GM21367 (cell line): Measurements from ENCODE around the gene ZMYND15.

ENCODE experiments used
- ATAC-seq: cut with Tn5 transposase; IDR thresholded peaks from one replicate; pipeline ENCODE4 v1.9.1; 2021; ENCODE audit not compliant: unreplicated experiment

ZMYND15 gene

GRCh38 chr17:4715063-4715744 lies 24.4 kb upstream of the ZMYND15 start:
- no peak for ATAC-seq

GRCh38 chr17:4716081-4716480 lies 23.6 kb upstream of the ZMYND15 start:
- ATAC-seq, result no peak

GRCh38 chr17:4717791-4718190 lies 21.8 kb upstream of the ZMYND15 start:
- no peak for ATAC-seq

GRCh38 chr17:4718276-4718675 lies 21.4 kb upstream of the ZMYND15 start:
- no peak for ATAC-seq

- ATAC-seq, result no peak
These were observed 20.5 kb upstream of the ZMYND15 start for GRCh38 chr17:4719146-4719545.

GRCh38 chr17:4719684-4720221 lies 19.9 kb upstream of the ZMYND15 start:
- no peak for ATAC-seq

GRCh38 chr17:4720787-4721186 lies 18.8 kb upstream of the ZMYND15 start:
- ATAC-seq, result no peak

- ATAC-seq, result no peak
These were observed 18.2 kb upstream of the ZMYND15 start for GRCh38 chr17:4721203-4722135.

DNA sequence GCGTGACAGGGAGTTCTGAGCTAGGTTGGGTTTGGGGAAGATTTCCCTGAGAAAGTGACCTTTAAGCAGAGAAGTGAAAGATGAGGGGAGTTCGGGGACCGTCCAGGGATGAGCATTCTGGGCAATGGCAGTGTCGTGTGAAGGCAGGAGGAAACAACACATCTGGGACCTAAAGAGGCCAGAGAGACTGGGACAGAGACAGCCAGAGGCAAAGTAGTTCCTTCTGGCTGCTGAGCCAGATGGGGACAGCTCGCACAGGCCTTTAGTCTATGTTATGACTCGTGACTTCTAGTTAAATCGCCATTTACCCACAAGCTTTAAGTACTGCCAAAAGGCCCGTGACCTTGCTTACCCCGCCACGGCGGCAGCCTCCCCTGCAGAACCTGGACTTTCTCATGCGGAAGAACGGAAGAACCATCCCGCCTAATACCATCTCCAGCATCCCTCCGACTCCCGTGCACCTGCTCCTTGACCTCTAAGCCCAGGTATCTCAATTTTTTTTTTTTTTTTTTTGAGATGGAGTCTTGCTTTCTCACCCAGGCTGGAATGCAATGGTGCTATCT lies 16.9 kb upstream of the ZMYND15 start:
- no peak for ATAC-seq

DNA sequence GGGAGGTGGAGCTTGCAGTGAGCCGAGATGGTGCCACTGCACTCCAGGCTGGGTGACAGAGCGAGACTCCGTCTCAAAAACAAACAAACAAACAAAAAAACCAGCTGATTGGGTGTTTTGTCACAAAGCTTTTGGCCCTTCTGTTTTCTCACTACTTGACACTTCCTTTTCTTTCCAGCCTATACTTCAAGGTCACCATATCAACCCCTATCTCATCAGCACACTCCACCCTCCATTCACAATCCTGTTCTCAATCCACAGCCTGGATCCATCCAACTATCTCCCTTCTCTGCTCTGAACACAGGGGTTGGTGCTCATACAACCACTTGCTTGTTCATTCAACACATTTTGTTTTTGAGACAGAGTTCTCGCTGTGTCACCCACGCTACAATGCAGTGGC lies 15.0 kb upstream of the ZMYND15 start:
- no peak for ATAC-seq

- ATAC-seq, result no peak
These were observed 13.9 kb upstream of the ZMYND15 start for GRCh38 chr17:4725646-4726310.

- ATAC-seq, result no peak
These were observed 11.5 kb upstream of the ZMYND15 start for GRCh38 chr17:4728124-4728523.

GRCh38 chr17:4733073-4733531 lies 6.5 kb upstream of the ZMYND15 start:
- ATAC-seq, result no peak

DNA sequence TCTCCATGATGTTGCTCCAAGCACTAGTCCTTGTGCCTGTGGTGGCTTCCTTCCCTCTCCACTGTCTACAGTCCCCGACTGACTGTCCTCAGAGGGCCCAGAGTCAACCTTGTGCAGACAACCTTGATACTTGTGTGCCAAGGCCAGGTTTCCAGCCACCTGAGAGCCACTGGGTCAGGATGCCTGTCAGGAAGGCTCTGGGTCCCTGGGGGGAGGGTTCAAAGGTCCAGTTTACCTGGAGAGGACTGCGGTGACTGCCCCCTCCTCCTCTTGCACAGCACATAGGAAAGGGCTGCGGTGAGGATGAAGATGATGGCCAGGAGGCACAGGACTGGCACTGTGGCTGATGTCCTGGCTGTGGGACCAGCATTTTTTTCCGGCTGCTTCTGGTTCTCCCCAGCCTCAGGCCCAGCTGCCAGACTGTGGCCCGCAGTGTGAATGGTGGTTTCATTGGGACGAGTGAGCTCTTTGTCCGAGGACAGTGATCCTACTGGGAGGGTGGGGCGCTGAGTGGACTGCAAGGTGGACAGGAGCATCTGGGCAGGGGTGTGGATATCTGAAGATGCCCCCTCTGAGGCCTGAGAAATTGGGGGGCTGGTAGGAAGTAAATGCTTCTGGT lies 4.7 kb upstream of the ZMYND15 start:
- ATAC-seq, result no peak

DNA sequence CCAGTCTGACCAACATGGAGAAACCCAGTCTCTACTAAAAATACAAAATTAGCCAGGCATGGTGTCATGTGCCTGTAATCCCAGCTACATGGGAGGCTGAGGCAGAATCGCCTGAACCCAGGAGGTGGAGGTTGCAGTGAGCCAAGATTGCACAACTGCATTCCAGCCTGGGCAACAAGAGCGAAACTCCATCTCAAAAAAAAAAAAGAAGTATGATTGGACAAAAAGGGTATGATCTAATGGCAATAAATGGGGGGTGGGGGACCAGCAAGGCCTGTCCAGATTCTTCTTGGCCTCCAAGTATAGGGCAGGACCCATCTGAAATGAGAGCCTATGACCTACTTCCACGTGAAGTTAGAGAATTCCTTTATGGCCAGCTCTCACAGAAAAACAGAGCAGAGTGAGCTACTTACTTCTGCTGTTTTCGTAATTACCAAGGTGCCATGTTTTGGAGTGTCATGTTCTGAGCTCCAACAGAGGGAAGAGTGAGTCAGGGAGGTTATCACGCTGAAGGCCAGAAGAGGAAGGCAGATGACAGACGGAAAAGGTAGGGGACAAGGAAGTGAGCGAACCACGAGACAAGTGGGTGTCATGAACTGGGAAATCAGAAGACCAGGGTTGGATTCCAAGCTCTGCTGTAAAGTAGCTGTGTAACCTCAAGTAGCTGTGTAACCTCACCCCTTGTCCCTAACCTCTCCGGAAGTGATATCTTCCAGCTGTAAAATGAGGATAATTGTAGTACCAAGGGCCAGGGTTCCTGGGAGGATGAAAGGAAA lies 3.6 kb upstream of the ZMYND15 start:
- no peak for ATAC-seq

GRCh38 chr17:4738136-4739121 lies 1.2 kb upstream of the ZMYND15 start:
- no peak for ATAC-seq

GRCh38 chr17:4740025-4740351 lies 355 bp downstream of the ZMYND15 start:
- ATAC-seq, result no peak

DNA sequence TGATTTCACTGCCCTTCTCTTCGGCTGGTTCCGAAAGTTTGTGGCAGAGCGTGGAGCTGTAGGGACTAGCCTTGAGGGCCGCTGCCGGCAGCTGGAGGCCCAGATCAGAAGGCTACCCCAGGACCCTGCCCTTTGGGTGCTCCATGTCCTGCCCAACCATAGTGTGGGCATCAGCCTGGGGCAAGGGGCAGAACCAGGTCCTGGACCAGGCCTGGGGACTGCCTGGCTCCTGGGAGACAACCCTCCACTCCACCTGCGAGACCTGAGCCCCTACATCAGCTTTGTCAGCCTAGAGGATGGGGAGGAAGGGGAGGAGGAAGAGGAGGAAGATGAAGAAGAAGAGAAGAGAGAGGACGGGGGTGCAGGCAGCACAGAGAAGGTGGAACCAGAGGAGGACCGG lies 951 bp downstream of the ZMYND15 start:
- ATAC-seq, result no peak

- no peak for ATAC-seq
These were observed 1.9 kb downstream of the ZMYND15 start for GRCh38 chr17:4741544-4741943.
